Measurements from ENCODE around the gene DTD1.

The DTD1 gene

GRCh38 chr20:18662279-18663040 lies 74.6 kb downstream of the DTD1 start:
- DNase-seq (ENCODE audit: low spot score) = no peak

- no peak for DNase-seq (ENCODE audit: low spot score)
Measured at GRCh38 chr20:18663932-18664331, 76.1 kb downstream of the DTD1 start.

- no peak for DNase-seq (ENCODE audit: low spot score)
Measured at GRCh38 chr20:18665135-18665534, 77.3 kb downstream of the DTD1 start.

- no peak for DNase-seq (ENCODE audit: low spot score)
Measured at GRCh38 chr20:18666803-18667415, 79.1 kb downstream of the DTD1 start.

GRCh38 chr20:18669241-18670019 lies 81.6 kb downstream of the DTD1 start:
- DNase-seq (ENCODE audit: low spot score) = no peak

GRCh38 chr20:18671203-18671710 lies 83.4 kb downstream of the DTD1 start:
- DNase-seq (ENCODE audit: low spot score) = no peak

GRCh38 chr20:18672834-18673233 lies 85.0 kb downstream of the DTD1 start:
- no peak for DNase-seq (ENCODE audit: low spot score)

- no peak for DNase-seq (ENCODE audit: low spot score)
Measured at GRCh38 chr20:18676396-18676795, 88.5 kb downstream of the DTD1 start.

- DNase-seq (ENCODE audit: low spot score) = no peak
Measured at GRCh38 chr20:18677126-18677525, 89.3 kb downstream of the DTD1 start.

GRCh38 chr20:18678549-18679419 lies 90.9 kb downstream of the DTD1 start:
- peak; percentile 2 for DNase-seq (ENCODE audit: low spot score)

GRCh38 chr20:18683839-18684238 lies 96.0 kb downstream of the DTD1 start:
- DNase-seq (ENCODE audit: low spot score) = no peak

GRCh38 chr20:18684775-18685174 lies 96.9 kb downstream of the DTD1 start:
- no peak for DNase-seq (ENCODE audit: low spot score)

GRCh38 chr20:18685406-18685805 lies 97.6 kb downstream of the DTD1 start:
- DNase-seq (ENCODE audit: low spot score) = no peak

GRCh38 chr20:18686696-18687095 lies 98.8 kb downstream of the DTD1 start:
- no peak for DNase-seq (ENCODE audit: low spot score)

GRCh38 chr20:18688676-18689075 lies 100.8 kb downstream of the DTD1 start:
- DNase-seq (ENCODE audit: low spot score) = no peak

- no peak for DNase-seq (ENCODE audit: low spot score)
Measured at GRCh38 chr20:18689557-18689956, 101.7 kb downstream of the DTD1 start.

- DNase-seq (ENCODE audit: low spot score) = no peak
Measured at GRCh38 chr20:18692447-18692846, 104.6 kb downstream of the DTD1 start.

GRCh38 chr20:18694071-18694470 lies 106.2 kb downstream of the DTD1 start:
- DNase-seq (ENCODE audit: low spot score) = no peak

- DNase-seq (ENCODE audit: low spot score) = no peak
Measured at GRCh38 chr20:18695175-18695574, 107.3 kb downstream of the DTD1 start.

- DNase-seq (ENCODE audit: low spot score) = no peak
Measured at GRCh38 chr20:18698735-18699380, 111.0 kb downstream of the DTD1 start.

GRCh38 chr20:18701969-18702368 lies 114.1 kb downstream of the DTD1 start:
- no peak for DNase-seq (ENCODE audit: low spot score)

All from CD4-positive, alpha-beta T cell treated with Interleukin-15 for 4 hours (primary cell).